HG03159 (cell line): ENCODE data around the gene DISP3.

Source experiments
- ATAC-seq: cut with Tn5 transposase; IDR thresholded peaks from one replicate; pipeline ENCODE4 v1.9.1; 2021; ENCODE audit warnings: mild to moderate bottlenecking, moderate library complexity; ENCODE audit not compliant: unreplicated experiment

Gene DISP3

DNA sequence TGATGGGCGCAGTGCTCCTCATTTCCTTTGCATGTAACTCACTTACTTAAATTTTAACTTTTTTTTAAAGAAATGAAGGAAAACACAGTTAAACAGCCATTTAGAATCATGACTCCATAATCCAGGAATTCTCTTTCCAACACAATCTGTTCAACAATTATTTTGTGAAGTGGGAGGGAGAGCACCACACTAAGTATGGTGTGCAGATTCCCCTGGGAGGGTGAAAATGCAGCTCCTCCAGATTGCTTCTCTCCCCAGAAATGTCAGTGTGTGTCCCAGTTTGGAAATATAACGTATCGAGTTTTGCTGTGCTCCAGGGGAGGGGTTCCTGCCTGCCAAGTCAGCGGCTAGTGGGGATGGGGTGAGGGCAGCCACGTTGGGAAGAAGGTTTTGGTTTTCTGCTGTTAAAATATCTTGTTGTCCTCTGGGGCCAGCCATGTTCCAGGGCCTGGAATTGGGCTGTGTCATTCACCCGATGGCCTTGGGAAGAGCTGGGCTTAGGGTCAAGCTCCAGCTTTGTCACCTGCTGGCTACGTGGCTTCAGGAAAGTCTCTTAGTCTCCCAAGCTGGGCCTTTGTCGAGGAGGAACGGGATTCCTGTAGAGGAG, 17.3 kb upstream of the DISP3 start:
- ATAC-seq: no peak

DNA sequence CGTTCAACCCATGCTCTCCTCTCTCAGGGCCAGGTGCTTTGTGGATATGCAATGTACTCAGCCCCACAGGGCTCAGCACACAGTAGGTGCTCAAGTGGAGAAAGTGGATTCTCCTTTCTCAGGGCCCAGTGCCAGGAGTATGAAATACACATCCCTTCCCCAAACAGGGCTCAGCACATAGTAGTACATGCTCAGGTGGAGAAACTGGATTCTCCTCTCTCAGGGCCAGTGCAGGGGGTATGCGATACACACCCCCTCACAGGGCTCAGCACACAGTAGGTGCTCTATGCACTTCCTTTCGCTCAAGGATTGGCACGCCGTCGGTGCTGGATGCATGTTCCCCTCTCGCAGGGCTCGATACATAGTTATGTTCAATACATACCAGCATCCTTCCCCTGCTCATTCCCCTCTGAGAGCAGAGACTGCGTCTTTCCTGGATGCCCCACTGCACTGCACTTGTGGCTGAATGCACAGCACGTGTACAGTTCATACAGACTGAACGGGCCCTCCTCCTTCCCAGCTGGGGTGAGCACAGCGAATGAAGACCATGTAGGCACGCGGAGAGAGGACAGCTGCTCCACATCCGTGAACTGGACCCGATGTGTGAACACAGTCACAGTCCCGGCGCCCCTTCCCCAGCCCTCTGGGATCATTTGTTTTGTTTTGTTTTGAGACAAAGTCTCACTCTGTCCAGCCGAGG, 16.6 kb upstream of the DISP3 start:
- no peak for ATAC-seq

DNA sequence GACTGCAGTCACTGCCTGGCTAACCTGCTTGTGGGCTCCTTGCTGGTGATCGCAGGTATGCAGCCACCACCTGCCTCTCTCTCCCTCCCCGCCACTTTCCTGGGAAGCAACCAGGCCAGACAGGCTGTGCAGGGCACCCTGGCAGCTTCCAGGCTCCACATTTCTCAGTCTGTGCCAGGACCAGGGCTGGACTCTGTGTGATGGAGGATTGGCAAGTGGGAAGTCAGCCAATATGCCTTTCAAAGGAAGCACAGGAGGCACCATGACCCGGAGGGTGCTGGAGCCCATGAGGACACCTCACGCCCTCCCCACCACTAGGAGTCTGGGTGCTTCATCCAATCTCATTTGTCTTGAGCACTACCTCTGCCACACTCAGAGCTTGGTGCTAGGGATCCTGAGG, 15.8 kb upstream of the DISP3 start:
- ATAC-seq: no peak

DNA sequence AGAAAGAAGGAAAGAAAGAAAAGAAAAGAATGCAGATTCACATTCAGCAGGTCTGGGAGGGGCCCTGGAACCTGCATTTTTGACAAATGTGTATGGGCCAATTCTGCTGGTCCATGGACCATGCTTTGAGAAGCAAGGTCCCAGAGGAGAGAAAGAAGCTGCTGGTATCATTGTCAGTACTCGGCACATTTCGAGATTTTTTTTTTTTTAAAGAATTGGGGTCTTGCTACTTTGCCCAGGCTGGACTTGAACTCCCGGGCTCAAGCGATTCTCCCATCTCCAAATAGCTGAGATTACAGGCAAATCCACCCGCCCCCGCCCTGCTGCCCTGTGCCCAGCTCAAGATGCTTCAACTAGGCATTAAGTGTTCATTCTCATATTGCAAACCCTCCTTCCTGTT, 13.6 kb upstream of the DISP3 start:
- ATAC-seq: no peak

DNA sequence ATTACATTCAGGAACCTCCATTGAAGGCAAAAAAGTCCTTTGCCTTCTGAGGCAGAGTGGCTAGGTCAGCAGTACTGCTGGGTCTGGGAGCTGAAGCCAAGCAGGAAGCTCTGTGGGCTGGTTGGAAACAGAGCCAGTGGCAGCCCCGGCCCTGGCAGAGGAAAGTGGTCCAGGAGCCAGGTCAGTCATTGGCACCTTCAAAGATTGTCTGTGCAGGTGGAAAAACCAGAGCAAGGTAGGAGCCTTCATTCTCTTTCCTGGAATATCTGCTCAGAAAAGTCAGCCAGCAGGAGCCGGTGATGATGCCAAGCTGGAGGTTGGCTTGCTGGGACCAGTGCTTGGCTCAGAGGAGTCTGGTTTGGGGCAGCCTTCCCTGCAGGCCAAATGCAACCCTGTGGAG, 12.5 kb upstream of the DISP3 start:
- ATAC-seq: no peak

DNA sequence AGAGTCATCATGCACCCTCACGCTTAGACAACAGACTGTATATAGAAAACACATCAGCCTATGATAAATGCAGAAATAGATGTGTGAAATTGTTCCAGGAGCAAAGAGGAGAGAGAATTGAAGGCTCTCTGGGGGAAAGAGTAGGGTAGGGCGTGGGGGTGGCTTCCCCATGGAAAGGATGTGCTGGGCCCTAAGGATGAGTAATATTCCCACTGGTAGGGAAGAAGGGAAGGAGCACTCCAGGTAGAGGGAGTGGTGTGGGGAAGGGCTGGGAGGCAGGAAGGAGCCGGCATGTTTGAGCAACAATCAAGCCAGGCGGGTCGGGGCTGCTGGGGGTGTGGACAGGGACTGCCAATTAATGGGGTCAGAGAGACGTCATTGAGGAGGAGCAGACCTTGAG, 10.1 kb upstream of the DISP3 start:
- ATAC-seq: no peak

DNA sequence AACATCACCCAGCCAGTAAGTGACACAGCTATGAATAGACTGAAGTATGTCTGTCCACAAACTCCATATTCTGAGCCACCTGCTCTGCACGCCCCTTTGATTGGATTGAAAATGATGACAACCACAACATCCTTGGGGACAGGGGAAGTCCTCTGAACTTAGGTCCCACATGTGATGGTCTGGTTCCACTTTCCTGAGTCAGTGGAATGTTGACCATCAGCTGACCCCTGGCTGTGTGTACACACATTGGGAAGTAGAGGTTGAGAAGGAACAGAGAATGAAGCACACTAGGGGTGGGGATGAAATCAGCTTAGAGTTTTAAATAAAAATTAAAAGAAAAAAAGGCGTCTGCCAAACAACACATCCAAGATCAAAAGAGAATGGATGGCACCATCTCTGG, 8.0 kb upstream of the DISP3 start:
- no peak for ATAC-seq

DNA sequence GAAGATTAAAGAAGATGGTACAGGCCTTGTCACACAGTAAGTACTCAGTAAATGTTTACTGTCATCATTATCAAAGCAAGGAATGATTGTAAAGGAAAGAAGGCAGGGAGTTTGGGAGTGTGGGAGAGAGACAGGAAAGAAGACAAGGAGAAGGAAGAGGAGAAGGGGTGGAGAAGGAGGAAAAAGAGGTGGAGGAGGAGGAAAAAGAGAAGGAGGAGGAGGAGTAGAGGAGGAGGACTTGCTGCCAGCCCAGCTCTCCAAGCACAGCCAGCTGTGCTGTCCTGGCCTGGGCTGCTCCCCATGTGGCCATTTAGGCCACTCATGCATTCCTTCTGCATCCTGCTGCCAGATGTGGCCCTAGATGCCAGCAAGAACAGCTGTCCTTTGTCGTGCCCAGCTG, 7.5 kb upstream of the DISP3 start:
- no peak for ATAC-seq

DNA sequence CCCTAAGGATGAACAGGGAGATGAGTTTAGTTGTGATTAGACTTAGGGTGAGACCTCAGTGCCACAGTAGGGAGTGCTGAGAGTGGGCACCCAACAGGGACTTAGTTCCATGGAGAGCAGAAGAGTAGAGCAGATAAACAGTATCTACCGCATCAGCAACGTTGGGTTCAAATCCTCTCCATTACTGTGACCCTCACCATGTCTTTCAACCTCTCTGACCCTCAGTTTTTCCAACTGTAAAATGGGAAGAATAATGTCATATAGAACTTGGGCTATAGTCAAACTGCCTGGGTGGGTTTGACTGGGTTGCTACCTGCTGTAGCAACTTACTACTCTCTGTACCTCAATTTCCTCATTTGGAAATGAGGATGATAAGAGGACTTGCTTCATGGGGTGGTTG, 6.7 kb upstream of the DISP3 start:
- ATAC-seq: no peak

DNA sequence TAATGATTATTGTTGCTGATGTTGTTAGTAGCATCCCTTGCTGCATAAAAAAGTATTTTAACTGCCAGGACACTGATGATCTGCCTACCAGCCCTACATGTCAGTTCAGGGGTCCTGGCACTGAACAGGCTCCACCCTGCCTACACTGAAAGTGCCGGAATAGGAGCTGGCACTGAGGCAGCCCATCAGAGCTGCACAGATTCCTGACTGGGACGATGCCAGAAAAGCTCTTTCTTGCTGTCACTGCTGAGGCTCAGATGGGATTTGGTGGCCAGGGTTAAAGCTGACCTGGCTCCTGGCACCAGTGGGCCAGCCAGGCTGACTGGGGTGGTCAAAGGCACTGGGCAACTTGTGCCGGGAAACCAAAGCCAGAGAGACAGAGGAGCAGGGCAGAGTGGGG, 6.2 kb upstream of the DISP3 start:
- no peak for ATAC-seq

DNA sequence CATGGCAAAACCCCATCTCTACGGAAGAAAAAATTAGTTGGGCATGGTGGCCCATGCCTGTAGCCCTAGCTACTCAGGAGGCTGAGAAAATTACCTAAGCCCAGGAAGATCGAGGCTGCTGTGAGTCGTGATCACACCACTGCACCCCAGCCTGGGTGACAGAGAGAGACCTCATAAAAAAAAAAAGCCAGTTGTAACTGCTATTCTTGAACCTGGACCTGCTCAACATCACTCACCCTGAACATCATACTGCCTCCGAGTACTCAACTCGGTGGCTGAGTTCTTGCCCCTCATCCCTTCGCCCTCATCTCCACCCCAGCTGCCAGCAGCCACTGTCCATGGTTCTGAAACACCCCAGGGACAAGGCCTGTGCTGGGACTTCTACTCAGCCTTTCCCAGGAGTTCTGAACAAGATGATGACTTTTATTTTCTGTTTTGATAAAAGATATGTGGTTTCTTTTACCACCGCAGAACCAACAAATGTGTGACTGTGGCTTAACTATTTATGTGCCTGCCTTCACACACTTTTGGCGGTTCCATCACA, 5.4 kb upstream of the DISP3 start:
- no peak for ATAC-seq

DNA sequence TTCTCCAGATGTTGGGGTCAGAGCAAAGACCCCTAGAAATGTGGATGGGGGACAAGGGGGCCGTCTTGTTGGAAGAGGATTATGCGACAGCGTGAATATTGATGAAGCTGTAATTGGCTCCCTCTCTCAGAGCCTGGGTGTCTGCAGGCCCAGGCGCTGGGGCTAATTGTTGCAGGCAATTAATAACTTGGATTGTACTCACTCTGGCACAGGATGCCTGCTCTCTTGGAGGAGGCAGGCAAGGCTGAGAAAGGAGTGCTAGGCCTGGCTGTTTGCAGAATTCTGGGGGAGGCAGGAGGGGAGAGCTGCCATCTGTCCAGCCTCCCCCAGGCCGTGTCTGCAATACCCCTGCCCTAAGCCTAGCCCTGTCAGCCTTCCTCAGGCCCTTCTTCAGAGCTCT, 4.1 kb upstream of the DISP3 start:
- no peak for ATAC-seq

DNA sequence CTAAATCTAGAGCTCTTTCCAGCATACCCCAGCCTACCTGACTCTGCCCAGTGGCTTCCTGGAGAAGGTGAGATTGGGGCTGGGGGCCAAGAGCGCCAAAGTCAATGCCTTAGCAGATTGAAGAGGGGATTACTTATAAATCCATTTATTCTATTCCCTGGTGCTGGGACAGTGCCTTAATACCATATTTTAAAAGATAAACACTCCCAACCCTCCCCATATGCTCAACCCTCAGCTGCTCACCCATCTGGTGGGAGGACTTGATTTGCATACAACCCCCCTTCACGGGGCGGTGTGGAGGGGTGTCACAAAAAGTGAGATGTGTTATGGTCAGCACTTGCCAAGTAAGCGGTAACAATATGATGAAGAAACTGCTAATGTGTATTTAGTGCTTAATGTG, 3.2 kb upstream of the DISP3 start:
- no peak for ATAC-seq

DNA sequence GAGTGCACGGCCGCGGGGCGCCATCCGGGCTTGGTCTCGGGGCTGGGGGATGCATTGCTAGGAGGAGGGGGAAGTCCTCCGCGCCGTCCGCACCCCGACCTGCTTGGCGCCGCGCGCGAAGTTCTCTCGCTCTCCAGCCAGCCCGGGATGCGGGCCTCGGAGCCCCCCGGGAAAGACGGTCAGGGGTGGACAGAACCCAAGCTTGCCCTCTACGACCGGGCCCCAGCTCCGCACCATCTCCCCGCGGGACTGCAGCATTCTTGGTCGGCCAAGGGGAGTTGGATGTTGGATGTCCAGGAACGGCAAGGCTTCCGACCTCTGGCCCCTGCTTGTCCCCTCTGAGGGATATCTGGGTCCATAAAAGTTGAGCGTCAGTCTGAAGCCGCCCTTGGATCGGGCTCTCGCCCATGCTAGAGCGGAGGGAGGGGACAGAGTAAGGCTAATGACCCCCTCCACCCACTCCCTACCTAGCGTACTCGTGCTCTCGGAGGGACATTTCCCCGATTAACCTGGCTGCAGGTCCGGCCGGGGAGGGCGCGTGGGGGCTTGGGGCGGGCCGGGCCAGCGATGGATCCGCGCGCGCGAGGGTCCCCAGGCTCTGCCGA, 522 bp downstream of the DISP3 start:
- no peak for ATAC-seq

DNA sequence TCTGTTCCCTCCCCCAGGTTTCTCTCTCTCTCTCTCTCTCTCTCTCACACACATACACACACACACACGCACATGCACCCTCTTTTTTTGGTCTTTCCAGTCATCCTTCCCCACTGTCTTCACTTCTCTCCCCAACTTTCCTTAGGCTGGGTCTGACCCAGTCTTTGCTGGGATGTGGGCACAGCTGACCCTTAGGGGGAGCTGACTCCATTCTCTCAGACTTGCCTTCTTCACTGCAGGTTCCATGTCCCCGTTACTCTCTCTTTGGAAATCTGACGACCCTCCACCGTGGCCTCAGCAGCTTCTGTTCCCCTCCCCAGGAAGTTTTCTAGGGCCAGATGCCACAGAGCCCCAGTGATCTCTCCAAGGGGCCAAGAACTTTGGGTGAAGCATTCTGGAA, 2.1 kb downstream of the DISP3 start:
- no peak for ATAC-seq

DNA sequence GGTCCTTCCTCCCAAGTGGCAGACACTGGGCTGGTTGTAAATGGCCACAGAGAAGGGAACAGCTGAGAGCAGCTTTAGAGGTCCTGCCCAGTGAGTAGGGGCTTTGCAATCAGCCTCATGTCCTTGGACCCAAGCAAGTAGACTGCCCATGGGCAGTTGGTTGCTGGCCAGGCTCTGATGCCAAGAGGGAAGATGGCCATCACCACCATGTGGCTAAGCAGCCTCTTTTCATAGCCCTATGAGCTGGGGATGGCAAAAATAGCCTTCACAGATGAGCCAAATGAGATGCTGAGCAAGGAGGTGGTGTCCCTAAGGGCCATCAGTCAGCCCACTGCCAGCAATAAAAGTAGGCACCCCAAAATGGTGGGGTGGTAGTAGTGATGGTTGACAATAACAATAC, 3.2 kb downstream of the DISP3 start:
- no peak for ATAC-seq

DNA sequence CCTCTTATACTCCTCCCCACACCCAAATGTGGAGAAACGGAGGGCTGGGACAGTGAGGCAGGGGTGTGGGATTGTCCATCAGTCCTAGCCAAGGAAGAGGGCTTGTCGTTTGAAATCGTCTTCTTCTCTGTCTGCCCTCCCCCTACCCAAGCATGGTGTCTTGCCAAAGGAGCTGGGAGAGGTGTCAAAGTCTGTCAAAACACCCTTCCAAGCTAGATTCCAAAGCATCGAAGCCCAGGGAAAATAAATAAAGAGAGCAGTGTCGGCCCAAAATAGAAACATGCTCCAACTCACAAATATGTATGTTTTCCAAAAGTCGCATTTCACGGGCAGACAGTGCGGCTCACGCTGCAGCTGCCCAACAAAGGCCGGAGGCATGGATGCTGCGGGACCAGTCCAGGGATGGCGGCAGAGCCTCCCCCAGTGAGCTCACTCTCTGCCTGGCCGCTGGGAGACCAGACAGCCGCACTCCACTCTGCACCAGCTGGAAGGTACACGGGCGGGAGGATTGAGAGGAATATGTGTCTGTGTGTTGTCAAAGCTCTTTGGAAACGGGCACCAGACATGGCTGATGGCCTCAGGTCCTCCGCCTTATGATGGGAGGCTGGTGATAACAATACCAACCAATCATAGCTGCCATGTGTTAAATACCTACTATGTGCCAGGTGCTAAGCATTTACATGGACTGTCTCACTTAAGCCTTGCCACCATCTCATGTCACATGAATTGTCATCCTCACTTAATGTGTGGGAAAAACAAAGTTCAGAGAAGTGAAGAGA, 3.9 kb downstream of the DISP3 start:
- ATAC-seq: no peak

DNA sequence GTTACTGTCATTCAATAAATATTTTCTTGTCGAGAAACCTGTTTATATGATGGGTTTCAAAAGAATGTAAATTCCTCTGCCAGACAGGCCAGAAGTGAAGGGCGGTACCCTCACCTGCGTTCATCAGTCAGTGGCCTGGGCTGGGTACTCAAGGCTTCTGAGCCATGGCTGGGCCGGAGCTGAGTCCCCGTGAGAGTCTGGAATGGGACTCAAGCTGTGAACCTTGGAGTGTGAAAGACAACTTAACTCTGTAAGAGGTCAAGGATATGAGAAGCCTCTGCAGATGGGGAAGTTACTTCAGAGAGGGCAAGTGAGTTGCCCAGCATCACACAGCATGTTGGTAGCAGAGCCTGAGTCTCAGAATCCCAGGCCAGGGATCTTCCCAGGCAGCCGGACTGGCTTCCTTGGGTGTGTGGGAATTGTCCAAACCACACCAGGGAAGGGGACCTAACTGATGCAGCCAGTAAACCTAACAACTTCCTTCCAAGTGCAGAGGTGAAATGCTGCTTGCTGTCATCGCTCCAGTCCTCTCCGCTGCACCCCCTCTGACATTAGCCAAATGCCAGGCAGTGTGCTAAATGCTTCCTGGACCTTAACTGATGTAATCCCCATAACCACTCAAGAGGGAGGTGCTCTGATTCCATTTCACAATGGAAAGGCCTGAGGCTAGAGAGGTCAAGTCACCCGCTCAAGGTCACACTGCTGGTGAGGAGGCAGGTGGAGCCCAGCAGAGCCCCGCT, 4.8 kb downstream of the DISP3 start:
- ATAC-seq: no peak

DNA sequence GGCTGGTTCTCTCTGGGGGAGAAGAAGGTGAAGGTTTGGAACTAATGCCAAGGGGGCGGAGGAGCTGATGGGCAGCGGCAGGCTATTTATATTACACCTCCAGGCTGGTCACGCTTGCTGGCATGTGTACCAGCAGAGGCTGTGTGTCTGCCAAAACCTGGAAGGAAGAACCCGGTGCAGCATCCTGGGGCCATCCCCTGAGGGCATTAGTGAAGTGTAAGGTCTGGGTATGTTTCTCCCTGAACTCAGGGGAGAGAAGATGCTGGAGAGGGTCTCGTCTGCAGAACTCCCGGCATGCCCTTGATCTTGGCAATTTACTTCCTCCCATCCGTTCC, 5.3 kb downstream of the DISP3 start:
- no peak for ATAC-seq

DNA sequence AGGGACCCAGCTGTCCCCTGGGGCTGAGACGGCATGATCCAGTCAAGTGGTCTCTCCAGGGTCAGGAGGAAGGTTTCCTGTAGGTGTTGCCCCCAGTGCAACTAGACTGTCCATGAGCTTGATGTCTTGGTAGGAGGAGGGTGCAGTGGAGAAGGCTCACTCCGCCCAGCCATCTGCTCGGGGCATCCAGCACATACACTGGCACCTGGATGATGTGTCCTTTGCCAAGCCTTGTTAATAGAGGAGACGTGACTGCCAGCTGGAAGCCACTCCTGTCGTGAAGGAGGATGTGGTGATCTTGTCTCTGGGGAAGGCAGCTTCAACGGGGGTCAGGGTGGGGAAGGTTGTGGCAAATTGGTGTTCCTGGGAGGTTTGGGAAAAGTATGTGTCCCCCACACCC, 6.2 kb downstream of the DISP3 start:
- no peak for ATAC-seq
